ENCODE data around the gene EPB41L5. TPM values are rescaled to one million over a fixed set of nuclear protein-coding genes. Genes with fewer than 3 reads are reported as not detected.
"Not testable (repeated sequence)": the region's sequence is repeated elsewhere in the genome, so short reads cannot be mapped to it uniquely, and the experiment has no call there.

The EPB41L5 gene
- total RNA-seq, 1 experiment from 2014 or later: 5.0 TPM

GRCh38 chr2:120029672-120030640 lies 17.1 kb downstream of the EPB41L5 start:
- no peak for DNase-seq (ENCODE audit: low read depth)

- no peak for DNase-seq (ENCODE audit: low read depth)
These were observed 19.4 kb downstream of the EPB41L5 start for GRCh38 chr2:120032297-120032696.

- no peak for DNase-seq (ENCODE audit: low read depth)
These were observed 21.1 kb downstream of the EPB41L5 start for GRCh38 chr2:120034027-120034426.

- no peak for DNase-seq (ENCODE audit: low read depth)
These were observed 21.7 kb downstream of the EPB41L5 start for GRCh38 chr2:120034621-120035020.

- DNase-seq (ENCODE audit: low read depth): no peak
These were observed 23.3 kb downstream of the EPB41L5 start for GRCh38 chr2:120036145-120036544.

- no peak for DNase-seq (ENCODE audit: low read depth)
These were observed 25.2 kb downstream of the EPB41L5 start for GRCh38 chr2:120037995-120038541.

GRCh38 chr2:120042359-120042758 lies 29.5 kb downstream of the EPB41L5 start:
- no peak for DNase-seq (ENCODE audit: low read depth)

- no peak for DNase-seq (ENCODE audit: low read depth)
These were observed 31.5 kb downstream of the EPB41L5 start for GRCh38 chr2:120044336-120044735.

- not testable (repeated sequence) for DNase-seq (ENCODE audit: low read depth)
These were observed 32.9 kb downstream of the EPB41L5 start for GRCh38 chr2:120045775-120046174.

GRCh38 chr2:120046252-120046651 lies 33.4 kb downstream of the EPB41L5 start:
- DNase-seq (ENCODE audit: low read depth): not testable (repeated sequence)

- DNase-seq (ENCODE audit: low read depth): no peak
These were observed 39.7 kb downstream of the EPB41L5 start for GRCh38 chr2:120052597-120052996.

GRCh38 chr2:120053891-120054290 lies 41.0 kb downstream of the EPB41L5 start:
- peak; percentile 44 for DNase-seq (ENCODE audit: low read depth)

GRCh38 chr2:120059483-120059882 lies 46.6 kb downstream of the EPB41L5 start:
- DNase-seq (ENCODE audit: low read depth): no peak

GRCh38 chr2:120060088-120060623 lies 47.3 kb downstream of the EPB41L5 start:
- no peak for DNase-seq (ENCODE audit: low read depth)

- no peak for DNase-seq (ENCODE audit: low read depth)
These were observed 51.8 kb downstream of the EPB41L5 start for GRCh38 chr2:120064664-120065063.

- no peak for DNase-seq (ENCODE audit: low read depth)
These were observed 54.1 kb downstream of the EPB41L5 start for GRCh38 chr2:120066800-120067547.

- not testable (repeated sequence) for DNase-seq (ENCODE audit: low read depth)
These were observed 55.3 kb downstream of the EPB41L5 start for GRCh38 chr2:120068040-120068658.

GRCh38 chr2:120075545-120075944 lies 62.7 kb downstream of the EPB41L5 start:
- no peak for DNase-seq (ENCODE audit: low read depth)

GRCh38 chr2:120077896-120078295 lies 65.0 kb downstream of the EPB41L5 start:
- DNase-seq (ENCODE audit: low read depth): no peak

GRCh38 chr2:120079647-120080046 lies 66.8 kb downstream of the EPB41L5 start:
- no peak for DNase-seq (ENCODE audit: low read depth)

- no peak for DNase-seq (ENCODE audit: low read depth)
These were observed 78.6 kb downstream of the EPB41L5 start for GRCh38 chr2:120091436-120091835.

Measured in HT1080 (cell line).